H1 (cell line): Measurements from ENCODE around the gene ELP4. TPM values are rescaled to one million over a fixed set of nuclear protein-coding genes. Genes with fewer than 3 reads are reported as not detected.

ENCODE experiments used
- CREB1 ChIP-seq: IDR thresholded peaks from 2 replicates; pipeline ENCODE4 v1.6.1; 2012; ENCODE audit warnings: inconsistent platforms
- NANOG ChIP-seq: IDR thresholded peaks from 2 replicates; pipeline ENCODE4 v1.6.1; 2011; ENCODE audit warnings: low read length, low read depth, mild to moderate bottlenecking, inconsistent platforms; ENCODE audit not compliant: insufficient read depth, poor library complexity, severe bottlenecking
- polyA plus RNA-seq, 7 experiments: library from polyadenylated mRNA; depleted of rRNA in 3 of 7; stranded (reverse) in 5 of 7; unstranded in 2 of 7; fragments of >200 nt in 5 of 7; fragments of 200-250 nt in 2 of 7; gene quantifications; 1 replicate in 5 of 7; 2 replicates in 1 of 7; 4 replicates in 1 of 7; pipeline versions ENCODE4 v1.2.1 to v1.2.3, GENCODE V29; 2011 to 2013; ENCODE audit warnings: missing spikeins in 2 of 7, mixed read lengths in 2 of 7
- total RNA-seq: library from RNA; stranded (reverse); fragmentation: NEBNext Ultra II Directional; extraction: Animal tissue kit (Norgen Biotek cat#: 25700); gene quantifications from 2 replicates; pipeline ENCODE4 v1.2.1, GENCODE V29; 2021

ELP4 gene
- total and polyA plus RNA-seq, 2 of the 8 experiments (the other 6 are each of a cell fraction or from before 2014, with no cell fraction given) = 14.0 to 18.6 TPM

DNA sequence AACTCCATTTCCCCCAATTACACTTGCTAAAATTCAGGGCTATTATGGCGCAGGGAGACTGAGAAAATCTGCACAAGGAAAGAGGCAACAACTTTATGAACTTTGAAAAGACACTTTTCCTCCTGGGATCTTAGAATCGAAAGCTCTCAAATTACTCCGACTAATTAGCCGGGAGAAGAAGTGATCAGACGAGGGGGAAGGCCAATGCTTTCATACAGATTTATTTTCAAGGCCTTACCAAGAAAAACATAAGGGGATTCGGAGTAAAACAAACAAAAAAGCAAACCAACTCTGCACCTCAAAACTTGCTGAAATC is 299.9 kb downstream of the ELP4 start (continued):
- no peak for TF ChIP-seq NANOG
- TF ChIP-seq CREB1 = no peak
- TF ChIP-seq, all 59 proteins: peak for 0
